Astrocyte of the spinal cord (primary cell): ENCODE data around the gene SMARCA2.

Experiments
- DNase-seq: peaks from one replicate; pipeline ENCODE4 v3.0.0; 2011; ENCODE audit warnings: low read depth, low spot score
- H3K4me3 ChIP-seq: 2 replicates; pipeline ENCODE4 v1.5.1; 2011; ENCODE audit warnings: low read depth, mild to moderate bottlenecking, low read length, moderate library complexity
- in situ Hi-C: cut with HindIII; loops from 2 replicates; pipeline ENCODE4 v1.10.0; 2017; ENCODE audit warnings: low sequenced_read_pairs
- TF ChIP-seq, protein P1 (sequence below): IDR thresholded peaks from 2 replicates; pipeline ENCODE4 v1.5.1; 2012; ENCODE audit warnings: low read depth, mild to moderate bottlenecking, low read length, inconsistent platforms

The SMARCA2 gene

DNA sequence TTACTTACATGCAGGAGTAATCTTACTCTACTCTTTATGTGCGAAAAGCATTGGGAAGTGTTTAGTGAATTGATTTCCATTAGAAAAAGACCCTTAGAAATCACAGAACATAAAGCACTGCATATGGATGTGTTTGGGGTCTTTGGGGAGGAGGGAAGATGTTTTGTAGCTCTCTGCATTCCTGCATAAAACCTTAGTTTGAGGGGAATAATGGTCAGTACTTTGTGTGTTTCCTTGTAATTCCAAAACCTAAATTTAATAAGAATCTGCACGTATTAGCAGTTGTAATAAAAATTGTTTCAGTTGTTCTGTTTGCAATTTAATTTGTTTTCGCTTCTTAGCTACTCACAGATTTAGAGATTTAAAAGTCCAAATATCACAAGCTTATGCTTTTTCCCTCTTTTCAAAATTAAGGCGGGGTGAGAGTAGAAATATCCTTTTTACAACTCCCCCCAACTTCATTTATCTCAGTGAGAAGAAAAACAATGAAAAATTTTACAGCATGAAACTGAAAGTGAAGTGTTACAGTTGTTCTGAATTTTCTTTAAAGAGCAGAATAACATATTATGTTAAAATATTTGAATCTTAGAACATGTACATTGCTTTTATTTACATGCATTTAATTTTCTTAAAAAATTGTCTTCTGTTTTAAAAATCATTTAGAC lies 143.8 kb downstream of the SMARCA2 start:
- peak; percentile 30 for DNase-seq
- TF ChIP-seq, protein P1, sequence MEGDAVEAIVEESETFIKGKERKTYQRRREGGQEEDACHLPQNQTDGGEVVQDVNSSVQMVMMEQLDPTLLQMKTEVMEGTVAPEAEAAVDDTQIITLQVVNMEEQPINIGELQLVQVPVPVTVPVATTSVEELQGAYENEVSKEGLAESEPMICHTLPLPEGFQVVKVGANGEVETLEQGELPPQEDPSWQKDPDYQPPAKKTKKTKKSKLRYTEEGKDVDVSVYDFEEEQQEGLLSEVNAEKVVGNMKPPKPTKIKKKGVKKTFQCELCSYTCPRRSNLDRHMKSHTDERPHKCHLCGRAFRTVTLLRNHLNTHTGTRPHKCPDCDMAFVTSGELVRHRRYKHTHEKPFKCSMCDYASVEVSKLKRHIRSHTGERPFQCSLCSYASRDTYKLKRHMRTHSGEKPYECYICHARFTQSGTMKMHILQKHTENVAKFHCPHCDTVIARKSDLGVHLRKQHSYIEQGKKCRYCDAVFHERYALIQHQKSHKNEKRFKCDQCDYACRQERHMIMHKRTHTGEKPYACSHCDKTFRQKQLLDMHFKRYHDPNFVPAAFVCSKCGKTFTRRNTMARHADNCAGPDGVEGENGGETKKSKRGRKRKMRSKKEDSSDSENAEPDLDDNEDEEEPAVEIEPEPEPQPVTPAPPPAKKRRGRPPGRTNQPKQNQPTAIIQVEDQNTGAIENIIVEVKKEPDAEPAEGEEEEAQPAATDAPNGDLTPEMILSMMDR: no peak
- H3K4me3 ChIP-seq: peak overlapping the region; percentile 53
- in situ Hi-C loops: no loop called here

DNA sequence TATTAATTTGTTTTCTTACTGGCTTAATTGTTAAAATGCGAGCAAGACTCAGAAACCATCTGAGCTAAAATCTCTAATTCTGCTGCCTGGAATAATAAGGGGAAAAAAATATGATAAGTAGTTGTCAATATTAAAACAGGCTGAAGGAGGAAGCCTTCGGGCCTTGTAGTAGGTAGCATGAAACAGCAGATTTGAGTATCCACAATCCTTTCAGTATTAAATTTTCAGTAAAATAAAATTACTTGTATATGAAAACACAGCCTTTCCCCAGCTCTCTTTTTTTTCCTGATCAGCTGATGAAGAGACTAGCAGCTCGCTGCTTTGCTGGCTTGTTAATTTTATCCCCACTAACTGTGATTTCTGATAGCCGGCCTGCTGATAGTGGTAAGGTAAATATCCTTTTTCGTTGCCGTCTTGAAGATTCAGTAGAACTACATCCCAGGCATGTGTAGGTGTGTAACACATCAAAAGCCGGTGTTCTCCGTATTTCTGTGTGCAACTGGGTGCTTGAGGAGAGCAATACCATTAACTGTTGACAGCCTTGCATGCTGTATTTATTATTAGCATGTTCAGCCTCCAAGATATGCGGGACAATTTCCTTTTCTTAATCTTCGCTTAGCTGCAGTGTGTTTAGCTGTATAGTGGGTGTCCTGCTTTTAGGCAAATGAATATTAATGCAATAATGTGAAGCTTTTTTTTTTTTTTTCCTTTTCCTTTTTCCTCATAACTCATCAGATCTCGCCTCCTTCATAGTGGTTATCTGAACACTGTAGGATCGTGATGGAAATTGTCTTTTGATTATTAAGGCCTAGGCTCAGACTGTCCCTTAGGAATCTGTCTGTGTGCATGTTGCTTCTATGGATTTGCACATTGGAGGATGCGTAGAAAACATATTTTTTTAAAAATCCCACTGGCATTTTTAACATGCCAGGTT lies 144.6 kb downstream of the SMARCA2 start:
- TF ChIP-seq, protein P1: no peak
- peak; percentile 58 for DNase-seq
- in situ Hi-C loops: no loop called here
- H3K4me3 ChIP-seq: peak overlapping the region; percentile 22

DNA sequence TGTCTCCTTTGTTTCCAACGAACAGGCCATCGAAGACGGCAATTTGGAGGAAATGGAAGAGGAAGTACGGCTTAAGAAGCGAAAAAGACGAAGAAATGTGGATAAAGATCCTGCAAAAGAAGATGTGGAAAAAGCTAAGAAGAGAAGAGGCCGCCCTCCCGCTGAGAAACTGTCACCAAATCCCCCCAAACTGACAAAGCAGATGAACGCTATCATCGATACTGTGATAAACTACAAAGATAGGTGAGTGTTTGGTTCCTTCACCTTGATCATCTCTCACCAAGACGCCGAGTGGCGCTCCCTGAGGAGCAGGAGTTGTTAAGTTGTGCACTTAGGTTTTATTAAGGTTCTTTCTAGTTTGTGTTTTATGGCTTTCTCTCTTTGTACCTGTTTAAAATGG lies 146.5 kb downstream of the SMARCA2 start:
- in situ Hi-C loops: no loop called here
- no peak for DNase-seq
- TF ChIP-seq, protein P1: no peak
- H3K4me3 ChIP-seq: no peak overlapping the region

DNA sequence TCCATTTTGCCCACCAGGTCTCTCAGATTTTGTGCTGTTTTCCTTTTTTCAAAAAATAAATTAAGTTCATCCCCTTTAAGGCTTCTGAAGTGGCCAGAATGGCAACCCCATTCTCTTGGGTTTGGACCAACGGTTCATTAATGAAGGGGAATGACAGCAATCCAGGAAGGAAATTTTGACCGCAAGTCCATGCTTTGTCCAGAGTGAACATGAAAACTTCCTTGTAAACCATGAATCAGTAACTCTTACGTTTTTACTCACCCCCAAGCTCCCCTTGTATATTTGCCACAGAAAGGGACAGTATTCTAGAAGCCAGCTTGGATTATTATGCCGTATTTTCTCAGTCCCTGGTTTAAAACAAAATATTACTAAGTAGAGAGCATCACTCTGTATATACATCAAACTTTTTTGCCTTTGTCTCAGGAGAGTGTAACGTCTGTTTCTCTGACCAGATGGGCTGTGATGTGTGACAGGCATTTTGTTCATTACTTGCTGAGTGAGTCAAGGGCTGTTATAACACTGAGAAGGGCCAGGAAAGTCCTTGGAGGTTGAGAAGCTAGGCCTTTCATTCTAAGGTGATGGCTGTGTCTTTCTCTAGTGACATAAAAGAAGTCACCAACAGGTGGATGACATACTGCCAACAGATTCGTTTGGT lies 148.2 kb downstream of the SMARCA2 start:
- H3K4me3 ChIP-seq: no peak overlapping the region
- in situ Hi-C loops: no loop called here
- TF ChIP-seq, protein P1: no peak
- DNase-seq: no peak

DNA sequence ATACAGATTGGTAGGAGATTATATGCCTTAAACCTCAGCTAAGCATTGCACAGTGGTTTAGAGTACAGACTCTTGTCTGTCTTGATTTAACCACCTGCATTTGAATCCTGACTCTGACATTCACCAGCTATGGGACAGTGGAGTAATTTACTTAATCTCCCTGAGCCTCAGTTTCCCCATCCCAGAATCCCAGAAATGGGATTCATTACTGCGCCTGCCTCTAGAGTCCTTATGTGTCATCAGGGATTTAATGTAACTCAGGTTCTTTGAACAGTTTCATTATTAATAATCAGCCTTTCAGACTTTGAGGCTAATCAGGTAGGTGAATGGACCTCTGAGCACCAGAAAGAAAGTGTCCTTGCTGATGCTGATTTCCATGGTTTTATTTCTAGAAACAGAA lies 149.1 kb downstream of the SMARCA2 start:
- no peak for DNase-seq
- H3K4me3 ChIP-seq: no peak overlapping the region
- in situ Hi-C loops: no loop called here
- TF ChIP-seq, protein P1: no peak

DNA sequence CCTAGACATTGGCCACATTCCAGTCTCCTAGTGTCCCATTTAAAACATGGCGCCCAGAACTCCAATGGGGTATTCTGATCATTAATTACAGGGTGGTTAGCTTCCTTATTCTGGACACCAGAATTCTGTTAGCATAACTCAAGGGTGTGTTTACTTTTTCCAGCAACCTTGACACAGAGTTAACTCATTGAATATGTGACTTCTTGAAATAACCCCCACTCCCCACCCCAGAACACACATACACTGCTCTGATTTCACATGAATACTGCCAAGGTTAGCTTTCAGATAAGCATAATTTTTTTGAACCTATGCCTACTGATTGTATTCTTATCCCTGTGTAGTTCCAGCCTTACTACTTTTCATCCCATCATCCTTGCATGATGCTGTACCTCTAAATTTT lies 151.1 kb downstream of the SMARCA2 start:
- in situ Hi-C loops: no loop called here
- no peak overlapping the region for H3K4me3 ChIP-seq
- TF ChIP-seq, protein P1: no peak
- no peak for DNase-seq
